ENCODE results near the gene IRF2BP1.
A peak's percentile ranks its signal among the peaks of the same experiment; 100 is the strongest.

GRCh38 chr19:45863840-45864628, 21.9 kb downstream of the IRF2BP1 start, which contains the start of gene FOXA3:
- TF ChIP-seq CTCF (IDR thresholded peaks at IDR 0.05) (peak in 5 of 6 experiments; percentile 38 to 84 (median 65)), POLR2A (IDR thresholded peaks at IDR 0.05) (no peak)
